NT2/D1 (cell line): ENCODE measurements around the gene PIP5K1C.

Experiments used
- DNase-seq: peaks from one replicate; pipeline ENCODE4 v3.0.0-alpha.2; 2011; ENCODE audit warnings: low read depth, low spot score
- H3K27me3 ChIP-seq: 2 replicates; pipeline ENCODE4 v1.6.0; 2011; ENCODE audit warnings: mild to moderate bottlenecking; ENCODE audit not compliant: insufficient read length, insufficient read depth
- H3K36me3 ChIP-seq: 2 replicates; pipeline ENCODE4 v1.6.1; 2011; ENCODE audit warnings: mild to moderate bottlenecking, low read length, mixed read lengths; ENCODE audit not compliant: insufficient read depth, insufficient read length
- H3K4me1 ChIP-seq: 2 replicates; pipeline ENCODE4 v1.5.1; 2011; ENCODE audit not compliant: insufficient read depth, insufficient read length
- H3K4me3 ChIP-seq: 2 replicates; pipeline ENCODE4 v1.5.1; 2011; ENCODE audit warnings: low read depth; ENCODE audit not compliant: insufficient read length
- H3K9ac ChIP-seq: 2 replicates; pipeline ENCODE4 v1.6.0; 2011; ENCODE audit warnings: low read depth; ENCODE audit not compliant: insufficient read length
- H3K9me3 ChIP-seq: 2 replicates; pipeline ENCODE4 v1.5.1; 2011; ENCODE audit warnings: mild to moderate bottlenecking, low read length; ENCODE audit not compliant: insufficient read depth
- SUZ12 ChIP-seq: IDR thresholded peaks from 2 replicates; pipeline ENCODE4 v1.6.1; 2011; ENCODE audit not compliant: insufficient read length, insufficient read depth; ENCODE audit errors: extremely low read depth
- YY1 ChIP-seq: IDR thresholded peaks from 2 replicates; pipeline ENCODE4 v1.6.1; 2011; ENCODE audit not compliant: insufficient read length, insufficient read depth
- ZNF274 ChIP-seq: IDR thresholded peaks from 2 replicates; pipeline ENCODE4 v1.6.1; 2011; ENCODE audit warnings: mild to moderate bottlenecking, low read depth, low read length

PIP5K1C gene

GRCh38 chr19:3612901-3613741 lies 87.1 kb downstream of the PIP5K1C start:
- DNase-seq = no peak
- no peaks in the 10 kb centered on the region for H3K27me3 ChIP-seq
- peaks cover 77% of the 10 kb centered on the region for H3K36me3 ChIP-seq
- no peak overlapping the region for H3K9ac ChIP-seq
- no peak overlapping the region for H3K4me3 ChIP-seq
- peaks cover 8% of the 10 kb centered on the region for H3K4me1 ChIP-seq
- TF ChIP-seq ZNF274 = no peak
- no peak for TF ChIP-seq YY1
- no peak for TF ChIP-seq SUZ12
- no peaks in the 10 kb centered on the region for H3K9me3 ChIP-seq

- Histone ChIP-seq H3K4me3 (no peak overlapping the region), H3K36me3 (peaks cover 70% of the 10 kb centered on the region), H3K27me3 (no peaks in the 10 kb centered on the region), H3K9me3 (no peaks in the 10 kb centered on the region), H3K9ac (no peak overlapping the region), H3K4me1 (peaks cover 9% of the 10 kb centered on the region)
- DNase-seq = no peak
- TF ChIP-seq YY1 (no peak), ZNF274 (no peak), SUZ12 (no peak)
Observed at GRCh38 chr19:3612330-3612729, 87.9 kb downstream of the PIP5K1C start.

- TF ChIP-seq ZNF274 (no peak), SUZ12 (no peak), YY1 (no peak)
- peaks cover 9% of the 10 kb centered on the region for H3K4me1 ChIP-seq
Observed at GRCh38 chr19:3611841-3612240, 88.4 kb downstream of the PIP5K1C start.

DNA sequence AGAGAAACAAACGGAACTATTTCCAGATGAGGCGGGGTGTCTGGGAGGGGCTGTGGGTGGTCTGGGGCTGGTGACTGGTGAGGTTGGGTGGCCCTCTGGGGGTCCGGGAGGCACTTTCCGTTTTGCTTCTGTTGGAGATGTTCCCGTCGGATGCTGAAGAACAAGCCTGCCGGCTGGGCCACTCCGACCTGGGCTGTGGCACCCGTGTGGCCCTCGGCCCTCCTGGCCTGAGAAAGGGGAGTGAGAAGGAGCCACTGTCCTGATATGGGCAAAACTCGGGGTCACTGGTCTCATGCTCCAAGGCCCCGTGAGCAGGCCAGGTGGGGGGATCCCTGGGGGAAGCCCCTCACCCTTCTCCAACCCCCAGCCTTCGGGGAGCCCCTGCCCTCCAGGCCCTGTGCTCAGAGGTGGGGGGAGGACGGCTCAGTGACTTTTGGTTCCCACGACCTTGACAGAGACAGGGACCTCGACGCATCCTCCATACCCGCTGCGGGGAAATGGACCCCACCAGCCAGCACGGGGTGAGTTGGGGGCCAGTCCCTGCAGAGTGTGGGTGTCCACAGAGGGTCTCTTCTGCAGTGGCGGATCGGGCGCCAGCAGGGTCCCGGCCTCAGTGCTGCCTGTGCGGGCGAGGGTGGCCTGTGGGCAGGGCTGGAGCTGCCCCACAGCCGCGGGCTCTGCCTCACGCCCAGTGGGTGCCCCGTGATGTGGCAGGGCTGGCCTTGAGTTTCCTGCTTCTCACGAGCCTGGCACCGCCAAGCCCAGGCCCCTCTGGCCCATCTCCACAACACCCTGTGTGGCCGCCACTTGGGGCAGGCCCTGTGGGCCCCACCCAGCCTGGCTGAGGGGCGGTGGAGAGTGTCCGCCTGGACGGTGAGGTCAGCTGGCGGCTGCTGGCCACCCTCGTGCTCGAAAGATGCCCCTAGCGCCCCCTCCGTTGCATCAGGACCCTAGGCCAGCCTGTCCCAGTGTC lies 89.2 kb downstream of the PIP5K1C start:
- Histone ChIP-seq H3K9ac (no peak overlapping the region), H3K4me3 (no peak overlapping the region), H3K36me3 (peaks cover 63% of the 10 kb centered on the region), H3K9me3 (no peaks in the 10 kb centered on the region), H3K4me1 (peaks cover 9% of the 10 kb centered on the region), H3K27me3 (peaks cover 3% of the 10 kb centered on the region)
- no peak for TF ChIP-seq YY1
- no peak for TF ChIP-seq SUZ12
- no peak for TF ChIP-seq ZNF274
- DNase-seq = no peak

More at GRCh38 chr19:3611841-3612240, 88.4 kb downstream of the PIP5K1C start:
- Histone ChIP-seq H3K27me3 (no peaks in the 10 kb centered on the region), H3K4me3 (no peak overlapping the region), H3K9me3 (no peaks in the 10 kb centered on the region), H3K36me3 (peaks cover 66% of the 10 kb centered on the region), H3K9ac (no peak overlapping the region)
- no peak for DNase-seq

GRCh38 chr19:3609779-3610719 lies 90.2 kb downstream of the PIP5K1C start:
- H3K9ac ChIP-seq = no peak overlapping the region
- no peak overlapping the region for H3K4me3 ChIP-seq
- H3K27me3 ChIP-seq = peaks cover 13% of the 10 kb centered on the region
- no peaks in the 10 kb centered on the region for H3K9me3 ChIP-seq
- TF ChIP-seq ZNF274 = no peak
- TF ChIP-seq SUZ12 = no peak
- TF ChIP-seq YY1 = no peak
- H3K36me3 ChIP-seq = peaks cover 54% of the 10 kb centered on the region
- no peak for DNase-seq
- H3K4me1 ChIP-seq = peaks cover 7% of the 10 kb centered on the region

GRCh38 chr19:3608750-3609322 lies 91.4 kb downstream of the PIP5K1C start:
- Histone ChIP-seq H3K9ac (no peak overlapping the region), H3K27me3 (peaks cover 18% of the 10 kb centered on the region), H3K4me1 (peaks cover 8% of the 10 kb centered on the region), H3K36me3 (peaks cover 45% of the 10 kb centered on the region), H3K4me3 (no peak overlapping the region), H3K9me3 (no peaks in the 10 kb centered on the region)
- TF ChIP-seq SUZ12 = no peak
- TF ChIP-seq ZNF274 = no peak
- no peak for TF ChIP-seq YY1
- DNase-seq = no peak
